HG03354 (cell line): Measurements from ENCODE around the gene AHDC1.
"Not testable (repeated sequence)": the region's sequence is repeated elsewhere in the genome, so short reads cannot be mapped to it uniquely, and the experiment has no call there.

Experiments
- ATAC-seq: cut with Tn5 transposase; IDR thresholded peaks from one replicate; pipeline ENCODE4 v1.9.1; 2021; ENCODE audit warnings: mild to moderate bottlenecking; ENCODE audit not compliant: unreplicated experiment, poor library complexity, severe bottlenecking

AHDC1 gene

DNA sequence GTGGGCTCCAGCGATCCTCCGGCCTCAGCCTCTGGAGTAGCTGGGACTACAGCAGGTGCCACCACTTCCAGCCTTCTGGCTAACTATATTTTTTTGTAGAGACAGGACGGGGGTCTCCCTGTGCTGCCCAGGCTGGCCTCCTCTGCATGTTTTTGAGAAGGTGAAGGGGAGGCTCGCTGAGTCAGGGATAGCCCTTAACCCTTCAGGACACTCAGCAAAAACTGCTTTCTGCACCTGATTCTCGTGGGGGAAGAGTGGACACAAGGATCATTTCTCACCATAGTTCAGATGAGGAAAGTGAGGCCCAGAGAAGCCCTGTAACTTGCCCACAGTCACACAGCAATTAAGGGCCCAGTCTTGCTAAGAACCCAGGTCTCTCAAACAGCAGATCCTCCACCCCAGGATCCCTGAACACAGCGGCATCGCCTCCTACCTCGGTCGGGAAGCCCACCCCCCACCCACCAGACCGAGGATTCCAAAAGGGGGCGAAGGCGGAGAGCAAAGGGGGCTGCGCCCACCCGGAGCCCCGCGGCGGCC is 29.8 kb upstream of the AHDC1 start:
- ATAC-seq: no peak

DNA sequence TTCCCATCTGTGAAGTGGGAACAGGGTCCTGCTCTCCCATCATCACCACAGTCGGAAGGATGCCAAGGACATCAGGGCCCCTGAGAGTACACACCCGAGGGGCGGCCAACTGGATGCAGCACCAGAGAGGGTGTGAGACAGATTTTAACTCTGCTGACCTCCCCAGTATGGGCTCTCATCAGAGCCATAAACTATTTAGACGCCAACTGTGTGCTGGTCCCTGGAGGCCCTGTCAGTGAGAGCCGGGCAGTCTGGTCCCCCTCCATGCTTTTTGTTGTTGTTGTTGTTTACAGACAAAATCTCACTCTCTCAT is 29.3 kb upstream of the AHDC1 start:
- ATAC-seq: no peak

DNA sequence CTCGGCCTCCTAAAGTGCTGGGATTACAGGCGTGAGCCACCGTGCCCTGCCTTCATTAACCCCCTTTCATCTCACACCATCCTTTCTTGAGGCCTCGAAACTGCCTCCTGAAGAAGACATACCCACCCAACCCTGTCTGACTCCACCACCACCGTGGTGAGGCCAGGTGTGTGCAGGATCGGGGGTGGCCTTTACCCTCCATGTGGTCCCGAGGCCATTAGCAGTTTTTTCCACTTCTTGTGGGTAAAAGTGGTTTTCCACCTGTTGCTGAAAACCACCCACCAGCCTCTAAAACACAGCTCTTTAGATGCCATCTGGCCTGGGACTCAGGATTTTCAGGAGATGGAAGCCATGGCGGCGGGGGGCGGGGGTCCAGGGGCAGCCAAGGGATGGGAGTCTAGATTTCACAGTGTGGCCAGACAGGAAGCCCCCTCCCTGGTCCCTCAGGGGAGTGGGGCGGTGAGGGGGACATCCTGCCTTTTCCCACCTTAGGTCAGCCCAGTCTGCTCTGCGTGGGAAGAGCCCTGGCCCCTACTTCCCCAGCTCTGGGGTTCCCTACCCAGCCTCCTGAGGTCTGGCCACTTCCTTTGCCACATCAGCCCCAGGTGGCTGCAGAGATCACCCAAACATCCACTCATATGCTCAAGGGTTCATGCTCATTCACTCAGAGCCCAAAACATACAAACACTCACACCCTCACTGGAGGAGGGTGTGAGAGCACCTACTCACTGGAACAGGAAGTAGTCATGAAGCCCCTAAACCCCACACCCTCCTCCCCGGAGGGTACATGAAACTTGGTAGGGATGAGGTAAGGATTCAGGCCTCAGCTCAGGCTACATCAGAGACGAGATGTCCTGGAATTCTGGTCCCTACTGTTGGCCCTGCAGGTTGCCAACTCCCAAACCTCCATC is 28.7 kb upstream of the AHDC1 start:
- peak; percentile 36 for ATAC-seq

DNA sequence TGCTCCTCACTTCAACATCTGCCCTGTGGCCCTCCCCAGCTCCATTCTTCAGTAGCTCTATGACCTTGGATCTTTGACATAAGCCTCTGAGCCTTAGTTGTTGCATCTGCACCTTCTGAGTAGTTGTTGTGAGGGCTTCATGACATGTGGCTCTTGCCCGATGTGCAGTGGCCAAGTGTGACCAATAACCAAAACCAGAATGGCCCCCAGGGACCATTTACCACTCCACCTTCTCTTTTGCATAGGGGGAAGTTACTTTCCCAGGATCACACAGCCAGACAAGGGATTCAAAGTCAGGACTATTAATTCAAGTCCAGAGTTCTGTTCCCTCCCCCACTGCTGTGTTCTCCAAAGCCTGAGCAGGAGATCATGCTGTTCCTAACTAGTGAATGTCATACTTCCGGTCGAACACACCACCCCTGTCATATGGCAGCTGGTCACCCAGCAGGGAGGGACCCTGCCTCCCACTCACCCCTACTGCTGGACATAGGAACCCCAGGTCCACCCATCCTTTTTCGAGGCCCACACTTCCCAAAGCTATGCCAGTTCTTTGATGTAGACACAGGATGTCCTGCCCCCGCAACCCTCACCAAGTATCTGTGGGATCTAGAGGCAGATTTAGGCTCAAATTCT is 27.0 kb upstream of the AHDC1 start:
- ATAC-seq: peak; percentile 27

DNA sequence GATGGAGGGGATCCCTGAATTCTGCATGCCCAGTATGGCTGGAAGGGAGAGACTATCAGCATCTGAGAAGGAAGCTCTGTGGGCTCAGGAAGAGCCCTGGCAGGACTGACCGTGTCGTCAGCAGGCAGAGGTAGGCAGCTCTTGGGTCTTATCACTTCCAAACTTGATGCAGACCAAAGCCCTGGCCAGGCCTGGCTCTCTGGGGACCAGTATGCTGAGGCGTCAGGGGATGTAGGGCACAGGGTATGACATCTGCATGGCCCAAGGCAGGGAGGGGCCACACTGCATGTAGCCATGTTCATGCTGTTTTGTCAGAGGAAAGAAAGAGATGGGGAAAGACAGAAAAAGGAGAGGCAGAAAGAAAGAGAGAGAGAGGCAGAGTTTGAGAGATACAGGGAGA is 24.8 kb upstream of the AHDC1 start:
- ATAC-seq: no peak

DNA sequence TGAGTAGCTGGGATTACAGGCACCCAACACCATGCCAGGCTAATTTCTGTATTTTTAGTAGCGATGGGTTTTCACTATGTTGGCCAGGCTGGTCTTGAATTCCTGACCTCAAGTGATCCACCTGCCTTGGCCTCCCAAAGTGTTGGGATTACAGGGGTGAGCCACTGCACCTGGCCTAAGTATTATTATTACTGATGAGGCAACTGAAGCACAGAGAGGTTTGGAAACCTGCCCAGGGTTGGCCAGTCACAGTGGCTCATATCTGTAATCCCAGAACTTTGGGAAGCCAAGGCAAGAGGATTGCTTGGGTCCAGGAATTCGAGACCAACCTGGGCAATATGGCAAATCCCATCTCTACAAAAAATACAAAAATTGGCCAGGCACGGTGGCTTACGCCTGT is 23.8 kb upstream of the AHDC1 start:
- not testable (repeated sequence) for ATAC-seq

DNA sequence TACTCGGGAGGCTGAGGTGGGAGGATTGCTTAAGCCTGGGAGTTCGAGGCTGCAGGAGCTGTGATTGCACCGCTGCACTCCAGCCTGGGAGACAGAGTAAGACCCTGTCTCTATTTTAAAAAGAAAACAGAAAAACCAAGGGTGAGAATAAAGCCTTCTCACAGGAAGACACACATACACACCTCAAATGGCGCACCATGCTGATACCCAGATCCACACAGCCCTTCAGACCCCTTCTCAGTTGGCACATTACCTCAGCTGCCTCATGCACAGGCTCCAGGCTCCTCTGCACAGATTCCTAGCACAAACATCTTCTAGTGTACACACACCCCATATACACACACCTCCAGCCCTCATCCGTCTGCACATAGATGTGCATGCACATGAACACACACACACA is 23.1 kb upstream of the AHDC1 start:
- ATAC-seq: no peak

DNA sequence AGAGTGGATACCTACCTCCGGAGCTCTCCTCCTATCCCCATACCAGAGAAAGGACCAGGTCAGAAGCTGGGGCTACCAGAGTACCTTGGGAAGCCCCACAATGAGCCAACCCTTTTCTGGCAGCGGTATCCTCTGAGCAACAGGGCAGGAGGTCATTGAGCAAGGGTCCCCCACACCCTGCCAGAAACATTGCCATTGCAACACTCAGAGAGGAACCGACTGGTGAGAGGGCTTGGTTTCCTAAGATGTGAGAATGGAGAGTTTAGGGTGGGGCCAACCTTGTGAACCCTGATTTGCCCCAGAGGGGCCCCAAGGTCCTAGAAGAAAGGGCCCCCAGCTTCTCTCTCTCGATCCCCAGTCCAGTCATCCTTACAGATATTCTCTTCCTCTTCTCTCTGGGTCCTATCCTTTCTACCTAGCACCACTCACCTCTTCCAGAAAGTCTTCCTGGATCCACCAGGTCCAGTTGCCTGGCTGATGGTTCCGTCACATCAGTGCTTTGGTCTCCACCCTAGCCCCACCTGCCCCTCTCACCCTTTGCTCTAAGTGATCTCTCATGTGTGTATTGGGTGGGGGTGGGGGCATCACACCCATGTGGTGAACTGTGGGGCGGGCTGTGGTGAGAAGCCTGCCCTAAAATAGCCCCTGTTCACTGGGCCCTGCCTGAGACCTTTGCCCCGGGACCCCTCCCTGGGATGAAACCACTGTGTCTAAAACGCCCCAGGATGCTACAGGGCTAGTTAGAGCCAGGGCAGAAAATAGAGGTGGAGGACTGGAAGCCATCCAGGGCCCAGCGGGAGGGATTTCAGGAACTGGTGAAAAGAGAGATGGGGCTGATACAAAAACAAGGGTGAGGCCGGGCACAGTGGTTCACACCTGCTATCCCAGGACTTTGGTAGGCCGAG is 22.3 kb upstream of the AHDC1 start:
- no peak for ATAC-seq

DNA sequence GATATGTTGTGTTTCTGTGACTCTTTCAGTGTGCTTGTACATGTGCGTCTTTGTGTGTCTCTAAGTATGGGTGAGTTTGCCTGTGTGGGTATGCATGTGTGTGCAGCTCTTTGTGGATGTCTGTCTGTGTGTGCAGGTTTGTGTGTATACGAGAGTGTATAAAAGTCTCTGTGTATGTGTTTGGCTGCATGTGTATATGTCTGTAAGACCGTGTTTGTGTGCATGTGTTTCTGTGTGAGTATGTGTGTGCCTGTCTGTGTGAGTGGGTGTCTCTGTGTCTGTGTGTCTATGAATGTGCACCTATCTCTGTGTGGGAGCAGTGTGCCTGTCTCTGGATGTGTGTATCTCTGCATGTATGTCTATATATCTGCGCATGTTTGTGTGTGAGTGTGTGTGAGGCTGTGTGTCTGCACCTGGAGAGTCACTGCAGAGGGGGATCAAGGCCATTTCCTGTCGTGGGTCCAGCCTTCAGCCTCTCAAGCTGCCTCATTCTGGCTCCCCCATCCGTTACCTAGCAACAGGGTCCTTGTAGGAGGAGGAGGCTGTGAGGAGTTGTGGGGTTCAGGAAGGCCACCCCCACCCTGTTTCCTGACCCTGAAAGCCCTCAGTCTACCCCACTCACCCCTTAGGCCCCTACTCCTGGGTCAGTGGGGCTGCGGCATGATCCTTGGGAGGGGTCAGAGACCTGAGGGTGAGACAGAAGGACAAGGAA is 20.7 kb upstream of the AHDC1 start:
- ATAC-seq: no peak

DNA sequence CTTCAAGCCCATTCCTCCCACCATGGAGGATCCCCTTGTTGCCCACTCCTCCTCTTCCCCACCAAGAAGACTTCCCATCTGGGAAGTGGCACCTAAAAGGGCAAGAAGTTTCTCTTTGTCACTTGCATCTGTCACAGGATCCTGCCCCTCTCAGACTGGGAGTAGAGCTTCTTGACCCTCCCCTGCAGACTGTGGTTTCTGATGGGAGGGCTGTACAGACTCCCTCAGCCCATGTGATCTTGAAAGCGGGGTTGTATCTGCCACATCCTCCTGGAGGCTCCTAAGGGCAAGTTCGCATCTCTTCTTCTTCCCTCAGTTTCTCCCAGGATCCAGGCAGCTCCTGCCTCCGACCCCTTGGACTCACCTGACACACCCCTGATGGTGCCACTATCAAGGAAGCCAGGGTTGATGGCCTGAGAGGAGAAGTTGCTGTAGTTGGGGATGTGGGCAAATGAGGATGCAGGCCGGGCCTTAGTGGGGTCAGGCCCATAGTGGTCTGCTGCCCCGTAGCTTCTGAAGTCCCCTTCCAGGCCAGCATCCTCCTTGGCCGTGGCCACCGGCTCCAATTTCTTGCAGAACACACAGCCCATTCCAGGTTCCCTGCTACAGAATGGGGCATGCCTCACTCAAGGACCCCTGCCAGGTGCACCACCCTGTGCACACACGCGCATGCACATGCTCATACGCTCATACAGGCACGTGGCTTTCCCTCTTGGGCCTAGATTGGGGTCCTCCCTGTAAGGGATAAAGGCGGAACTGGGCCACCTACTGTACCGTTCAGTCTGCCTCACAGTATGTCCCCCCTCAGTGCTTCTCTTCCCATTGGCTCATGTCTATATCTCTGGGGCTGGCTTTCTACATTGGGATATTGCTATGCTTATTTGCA is 19.6 kb upstream of the AHDC1 start:
- no peak for ATAC-seq

DNA sequence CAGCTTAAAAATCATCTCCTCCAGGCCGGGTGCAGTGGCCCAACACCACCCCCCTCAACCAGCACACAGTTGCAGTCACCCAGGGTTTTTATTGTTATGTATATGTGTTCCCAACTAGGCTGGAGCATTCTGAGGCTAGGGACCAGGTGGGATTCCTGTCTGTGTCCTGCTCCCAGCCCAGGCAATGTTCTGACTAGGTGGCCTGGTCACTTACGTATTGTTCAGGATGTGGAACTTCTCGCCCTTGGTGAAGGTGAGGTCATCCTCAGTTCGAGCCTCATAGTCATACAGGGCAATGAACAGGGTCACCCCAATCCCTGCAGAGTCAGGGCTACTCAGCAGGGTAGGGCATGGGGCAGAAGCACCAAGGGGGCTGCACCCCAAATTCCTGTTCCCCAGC is 18.9 kb upstream of the AHDC1 start:
- ATAC-seq: no peak

DNA sequence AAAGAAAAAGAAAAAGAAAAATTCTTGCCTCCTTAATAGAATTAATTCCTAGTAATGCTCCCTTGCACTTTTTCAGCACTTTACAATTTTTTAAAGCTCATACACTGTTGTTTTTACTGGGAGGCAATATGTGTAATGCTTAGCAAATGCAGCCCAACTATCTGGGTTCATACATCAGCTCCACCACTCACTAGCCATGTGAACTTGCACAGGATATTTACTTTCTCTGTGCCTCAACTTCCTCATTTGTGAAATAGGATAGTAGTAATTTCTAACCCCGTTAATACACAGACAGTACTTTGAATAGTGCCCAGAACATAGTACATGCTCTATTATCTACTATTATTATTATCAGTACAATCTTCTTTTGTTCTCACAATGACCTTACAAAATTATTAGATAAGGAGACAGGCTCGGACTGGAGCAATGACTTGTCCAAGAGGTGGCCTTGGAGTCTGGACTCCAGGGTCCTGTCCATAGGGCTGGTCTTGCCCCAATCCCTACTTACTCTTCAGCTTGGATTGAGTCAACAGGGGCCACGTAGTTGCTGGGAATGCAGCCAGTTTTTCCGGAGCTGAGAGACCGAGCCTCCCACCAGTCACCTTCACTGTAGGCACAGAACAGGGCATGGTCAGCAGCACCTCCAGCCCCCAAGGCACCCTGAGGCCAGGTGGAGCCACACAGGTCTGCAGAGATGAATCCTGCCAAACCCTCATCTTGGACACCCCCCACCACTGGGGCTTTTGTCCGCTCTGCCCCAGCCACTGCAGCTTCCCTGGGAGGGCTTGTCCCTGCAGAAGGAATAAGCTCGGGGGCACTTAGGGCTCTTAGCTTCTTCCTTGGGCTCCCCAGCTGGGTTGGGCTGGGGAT is 17.3 kb upstream of the AHDC1 start:
- no peak for ATAC-seq

DNA sequence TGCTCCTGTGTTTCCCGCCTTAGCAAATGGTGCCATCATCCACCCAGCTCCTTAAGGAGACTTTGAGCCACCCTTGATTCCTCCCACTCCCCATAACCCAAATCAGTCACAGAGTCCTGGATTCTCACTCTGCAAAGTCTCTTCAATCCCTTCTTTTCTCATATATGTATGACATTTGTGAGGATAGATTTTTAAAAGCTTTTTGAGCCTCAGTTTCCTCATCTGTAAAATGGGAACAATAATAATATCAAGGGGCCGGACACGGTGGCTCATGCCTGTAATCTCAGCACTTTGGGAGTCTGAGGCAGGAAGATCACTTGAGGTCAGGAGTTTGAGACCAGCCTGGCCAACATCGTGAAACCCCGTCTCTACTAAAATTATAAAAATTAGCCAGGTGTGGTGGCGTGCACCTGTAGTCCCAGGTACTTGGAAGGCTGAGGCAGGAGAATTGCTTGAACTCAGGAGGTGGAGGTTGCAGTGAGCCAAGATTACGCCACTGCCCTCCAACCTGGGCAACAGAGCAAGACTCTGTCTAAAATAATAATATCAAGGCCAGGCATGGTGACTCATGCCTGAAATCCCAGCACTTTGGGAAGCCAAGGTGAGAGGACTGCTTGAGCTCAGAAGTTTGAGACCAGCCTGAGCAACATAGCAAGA is 16.0 kb upstream of the AHDC1 start:
- not testable (repeated sequence) for ATAC-seq

DNA sequence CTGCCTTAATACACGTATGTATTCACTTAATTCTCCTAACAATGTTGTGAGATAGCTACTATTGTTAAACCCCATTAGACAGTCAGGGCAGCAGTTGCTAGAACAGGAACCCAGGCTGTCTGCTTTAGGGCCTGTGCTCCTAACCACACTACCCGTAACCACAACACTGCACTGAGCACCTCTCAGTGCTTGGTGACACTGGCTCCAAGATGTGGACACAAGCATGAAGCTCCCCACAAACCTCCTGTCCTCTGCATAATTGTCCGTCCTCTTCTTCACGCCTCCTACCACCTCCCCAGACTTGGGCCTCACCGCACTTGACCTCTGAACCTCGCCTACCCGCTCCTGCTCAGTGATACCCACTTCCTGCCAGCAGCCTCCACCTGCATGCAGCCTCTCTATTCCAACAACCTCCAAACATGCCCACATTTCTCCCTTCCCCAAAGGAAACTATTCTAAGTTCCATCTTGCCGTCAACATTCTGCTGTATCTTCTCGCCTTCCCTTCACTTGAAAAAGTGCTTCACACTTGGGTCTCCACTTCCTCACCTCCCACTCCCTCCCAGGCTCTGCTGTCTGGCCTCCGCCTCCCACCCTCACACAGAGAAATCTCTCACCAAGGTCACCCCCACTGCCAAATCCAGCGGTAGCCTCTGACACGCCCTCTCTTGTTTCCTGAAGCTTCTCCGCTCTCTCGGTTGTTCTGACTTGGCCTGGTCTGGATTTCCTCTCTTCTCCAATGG is 14.6 kb upstream of the AHDC1 start:
- no peak for ATAC-seq

DNA sequence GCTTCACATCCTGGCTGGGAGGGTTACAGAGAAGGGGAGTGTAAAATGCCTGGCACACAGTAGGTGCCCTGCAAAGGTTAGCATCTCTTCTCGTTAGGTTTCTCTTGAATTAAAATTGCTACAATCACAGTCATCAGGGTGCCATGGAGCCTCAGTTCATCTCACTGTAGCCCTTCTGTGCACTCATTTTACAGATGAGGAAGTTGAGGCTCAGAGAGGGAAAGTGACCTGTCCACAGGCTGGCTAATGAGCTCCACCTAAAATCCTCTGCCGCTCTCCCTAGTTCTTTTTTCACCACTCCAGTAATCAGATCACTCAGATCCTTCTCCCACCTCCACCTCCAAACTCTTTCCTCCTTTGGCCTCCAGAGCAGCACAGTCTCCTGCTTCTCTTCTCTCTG is 13.5 kb upstream of the AHDC1 start:
- ATAC-seq: no peak

DNA sequence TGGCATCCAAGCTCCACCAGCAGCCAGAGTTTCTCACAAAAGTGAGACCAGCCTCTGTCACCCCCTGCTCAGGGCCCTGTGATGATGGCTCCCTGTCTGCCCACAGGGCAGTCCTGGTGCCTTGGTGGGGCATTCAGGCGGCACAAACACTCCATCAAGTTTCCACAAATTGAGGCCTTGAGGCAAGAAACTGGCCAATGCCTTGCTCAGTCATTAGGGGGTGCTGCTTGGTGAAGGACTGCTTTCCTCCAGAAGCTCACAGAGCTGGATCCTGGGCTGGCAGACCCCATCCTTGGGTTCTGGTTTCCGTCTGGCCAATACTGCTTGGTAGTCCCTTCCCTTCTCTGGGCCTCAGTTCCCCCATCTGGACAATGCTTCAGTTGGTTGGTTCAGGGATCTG is 12.5 kb upstream of the AHDC1 start:
- ATAC-seq: no peak
